K562 (cell line): ENCODE results near the gene SNRNP40. TPM values are rescaled to one million over a fixed set of nuclear protein-coding genes. Genes with fewer than 3 reads are reported as not detected.
A peak's percentile ranks its signal among the peaks of the same experiment; 100 is the strongest.

Experiments
- GMEB1 ChIP-seq: fragments of 250-450 bp; sonication (Bioruptor Pico); IDR thresholded peaks from 2 replicates; pipeline ENCODE4 v1.4.0; 2020; ENCODE audit warnings: mild to moderate bottlenecking
- MTA3 ChIP-seq: fragments of 450-650 bp; formaldehyde crosslinking; IDR thresholded peaks from 2 replicates; pipeline ENCODE4 v1.6.1; 2017; ENCODE audit warnings: mild to moderate bottlenecking, borderline replicate concordance
- NCOA1 ChIP-seq: fragments of 450-650 bp; IDR thresholded peaks from 2 replicates; pipeline ENCODE4 v1.6.1; 2016; ENCODE audit warnings: low read depth
- NEUROD1 ChIP-seq: fragments of 150-350 bp; IDR thresholded peaks from 2 replicates; pipeline ENCODE4 v1.6.1; 2014; ENCODE audit warnings: borderline replicate concordance, low read length, low read depth; ENCODE audit not compliant: partially characterized antibody
- SRSF1 ChIP-seq: fragments of 200-400 bp; formaldehyde crosslinking; IDR thresholded peaks from 2 replicates; pipeline ENCODE4 v1.6.1; 2017; ENCODE audit warnings: mild to moderate bottlenecking, low read depth, low read length, moderate library complexity
- TFAP4 ChIP-seq: sonication (generic); formaldehyde crosslinking; IDR thresholded peaks from 2 replicates; pipeline ENCODE4 v1.8.0; 2022; ENCODE audit warnings: missing genetic modification reagents, mild to moderate bottlenecking, moderate library complexity, borderline replicate concordance
- TRIM24 ChIP-seq, 2 experiments: fragments of 450-650 bp; IDR thresholded peaks; 2 replicates each; pipeline ENCODE4 v1.6.1; 2016
- ZKSCAN1 ChIP-seq: fragments of 150-350 bp; IDR thresholded peaks from 2 replicates; pipeline ENCODE4 v1.6.1; 2016; ENCODE audit warnings: low read depth, low read length
- ZNF121 ChIP-seq: sonication (generic); formaldehyde crosslinking; conservative IDR thresholded peaks from 2 replicates; pipeline ENCODE4 v1.8.0; 2022; ENCODE audit warnings: missing genetic modification reagents
- ZNF561 ChIP-seq: fragments of 450-650 bp; formaldehyde crosslinking; conservative IDR thresholded peaks from 2 replicates; pipeline ENCODE4 v1.4.0; 2020; ENCODE audit warnings: mild to moderate bottlenecking, moderate library complexity
- polyA plus RNA-seq, 8 experiments: library from polyadenylated mRNA; depleted of rRNA in 4 of 8; stranded (reverse) in 5 of 8; unstranded in 3 of 8; fragments of >200 nt; fragmentation: Nextera tagmentation in 2 of 8; fragmentation: Illumina TruSeq in 1 of 8; extraction: Ambion mirVana in 2 of 8; extraction: Trizol in 1 of 8; gene quantifications; 2 replicates each; pipeline versions ENCODE4 v1.2.1 to v1.2.3, GENCODE V29; 2011 to 2014; ENCODE audit warnings: inconsistent platforms in 1 of 8, missing spikeins in 1 of 8
- total RNA-seq, 7 experiments: library from RNA; depleted of rRNA in 6 of 7; stranded (reverse); fragments of >200 nt in 6 of 7; fragmentation: Illumina TruSeq in 2 of 7; extraction: Trizol in 2 of 7; gene quantifications; 2 replicates each; pipeline versions ENCODE4 v1.2.1 to v1.2.3, GENCODE V29; 2011 to 2021; ENCODE audit warnings: low replicate concordance in 1 of 7
- TF ChIP-seq, protein P1 (sequence below): fragments of 150-350 bp; conservative IDR thresholded peaks from 2 replicates; pipeline ENCODE4 v1.6.1; 2014; ENCODE audit warnings: low read length
- TF ChIP-seq, protein P2 (sequence below), 2 experiments: fragments of 450-650 bp in 1 of 2; sonication (generic) in 1 of 2; formaldehyde crosslinking in 1 of 2; IDR thresholded peaks; 2 replicates each; pipeline versions ENCODE4 v1.7.1 to v1.9.0; 2016 to 2022; ENCODE audit warnings: inconsistent platforms in 1 of 2, mild to moderate bottlenecking in 1 of 2, missing genetic modification reagents in 1 of 2

Gene SNRNP40
- total and polyA plus RNA-seq, 9 of the 15 experiments (the other 6 are each of a cell fraction or from before 2014, with no cell fraction given) = 48.7 to 278 (median 163) TPM

GRCh38 chr1:31296486-31297276, at the start of gene SNRNP40, which contains the start of gene ZCCHC17 (continued):
- no peak for TF ChIP-seq TRIM24 (IDR thresholded peaks at IDR 0.05)
- peak; percentile 65; the same call in 1 of the 2 replicates for TF ChIP-seq MTA3
- TF ChIP-seq ZNF561 = no peak
- TF ChIP-seq, protein P1, sequence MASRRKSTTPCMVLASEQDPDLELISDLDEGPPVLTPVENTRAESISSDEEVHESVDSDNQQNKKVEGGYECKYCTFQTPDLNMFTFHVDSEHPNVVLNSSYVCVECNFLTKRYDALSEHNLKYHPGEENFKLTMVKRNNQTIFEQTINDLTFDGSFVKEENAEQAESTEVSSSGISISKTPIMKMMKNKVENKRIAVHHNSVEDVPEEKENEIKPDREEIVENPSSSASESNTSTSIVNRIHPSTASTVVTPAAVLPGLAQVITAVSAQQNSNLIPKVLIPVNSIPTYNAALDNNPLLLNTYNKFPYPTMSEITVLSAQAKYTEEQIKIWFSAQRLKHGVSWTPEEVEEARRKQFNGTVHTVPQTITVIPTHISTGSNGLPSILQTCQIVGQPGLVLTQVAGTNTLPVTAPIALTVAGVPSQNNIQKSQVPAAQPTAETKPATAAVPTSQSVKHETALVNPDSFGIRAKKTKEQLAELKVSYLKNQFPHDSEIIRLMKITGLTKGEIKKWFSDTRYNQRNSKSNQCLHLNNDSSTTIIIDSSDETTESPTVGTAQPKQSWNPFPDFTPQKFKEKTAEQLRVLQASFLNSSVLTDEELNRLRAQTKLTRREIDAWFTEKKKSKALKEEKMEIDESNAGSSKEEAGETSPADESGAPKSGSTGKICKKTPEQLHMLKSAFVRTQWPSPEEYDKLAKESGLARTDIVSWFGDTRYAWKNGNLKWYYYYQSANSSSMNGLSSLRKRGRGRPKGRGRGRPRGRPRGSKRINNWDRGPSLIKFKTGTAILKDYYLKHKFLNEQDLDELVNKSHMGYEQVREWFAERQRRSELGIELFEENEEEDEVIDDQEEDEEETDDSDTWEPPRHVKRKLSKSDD = 0 out of 2 replicates have a peak, but pooled peaks have one; percentile 48
- no peak for TF ChIP-seq SRSF1
- no peak for TF ChIP-seq ZKSCAN1
- TF ChIP-seq NCOA1 = 0 out of 2 replicates have a peak, but pooled peaks have one; percentile 12
- TF ChIP-seq, protein P2, sequence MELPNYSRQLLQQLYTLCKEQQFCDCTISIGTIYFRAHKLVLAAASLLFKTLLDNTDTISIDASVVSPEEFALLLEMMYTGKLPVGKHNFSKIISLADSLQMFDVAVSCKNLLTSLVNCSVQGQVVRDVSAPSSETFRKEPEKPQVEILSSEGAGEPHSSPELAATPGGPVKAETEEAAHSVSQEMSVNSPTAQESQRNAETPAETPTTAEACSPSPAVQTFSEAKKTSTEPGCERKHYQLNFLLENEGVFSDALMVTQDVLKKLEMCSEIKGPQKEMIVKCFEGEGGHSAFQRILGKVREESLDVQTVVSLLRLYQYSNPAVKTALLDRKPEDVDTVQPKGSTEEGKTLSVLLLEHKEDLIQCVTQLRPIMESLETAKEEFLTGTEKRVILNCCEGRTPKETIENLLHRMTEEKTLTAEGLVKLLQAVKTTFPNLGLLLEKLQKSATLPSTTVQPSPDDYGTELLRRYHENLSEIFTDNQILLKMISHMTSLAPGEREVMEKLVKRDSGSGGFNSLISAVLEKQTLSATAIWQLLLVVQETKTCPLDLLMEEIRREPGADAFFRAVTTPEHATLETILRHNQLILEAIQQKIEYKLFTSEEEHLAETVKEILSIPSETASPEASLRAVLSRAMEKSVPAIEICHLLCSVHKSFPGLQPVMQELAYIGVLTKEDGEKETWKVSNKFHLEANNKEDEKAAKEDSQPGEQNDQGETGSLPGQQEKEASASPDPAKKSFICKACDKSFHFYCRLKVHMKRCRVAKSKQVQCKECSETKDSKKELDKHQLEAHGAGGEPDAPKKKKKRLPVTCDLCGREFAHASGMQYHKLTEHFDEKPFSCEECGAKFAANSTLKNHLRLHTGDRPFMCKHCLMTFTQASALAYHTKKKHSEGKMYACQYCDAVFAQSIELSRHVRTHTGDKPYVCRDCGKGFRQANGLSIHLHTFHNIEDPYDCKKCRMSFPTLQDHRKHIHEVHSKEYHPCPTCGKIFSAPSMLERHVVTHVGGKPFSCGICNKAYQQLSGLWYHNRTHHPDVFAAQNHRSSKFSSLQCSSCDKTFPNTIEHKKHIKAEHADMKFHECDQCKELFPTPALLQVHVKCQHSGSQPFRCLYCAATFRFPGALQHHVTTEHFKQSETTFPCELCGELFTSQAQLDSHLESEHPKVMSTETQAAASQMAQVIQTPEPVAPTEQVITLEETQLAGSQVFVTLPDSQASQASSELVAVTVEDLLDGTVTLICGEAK (IDR thresholded peaks at IDR 0.05) = peak; percentile 81
- TF ChIP-seq, protein P2 (CRISPR knock-in tag; IDR thresholded peaks at IDR 0.05) = no peak
- 0 out of 2 replicates have a peak, but pooled peaks have one; percentile 18 for TF ChIP-seq GMEB1
- TF ChIP-seq ZNF121 (CRISPR knock-in tag) = no peak
- TF ChIP-seq NEUROD1 = peak; percentile 87
- TF ChIP-seq TFAP4 = peak; percentile 82
